Endothelial cell (in vitro differentiated cells): ENCODE data around the gene RAB11A. TPM values are rescaled to one million over a fixed set of nuclear protein-coding genes. Genes with fewer than 3 reads are reported as not detected.

Experiments used
- DNase-seq: peaks from one replicate; pipeline ENCODE4 v3.0.0; 2021; ENCODE audit warnings: low spot score
- H3K27ac Mint-ChIP-seq: one replicate; pipeline ENCODE4 v1.8.0; 2021; ENCODE audit warnings: mixed read lengths, inconsistent platforms; ENCODE audit not compliant: unreplicated experiment
- H3K27me3 Mint-ChIP-seq: one replicate; pipeline ENCODE4 v1.8.0; 2021; ENCODE audit warnings: mild to moderate bottlenecking, moderate library complexity, mixed read lengths, inconsistent platforms; ENCODE audit not compliant: unreplicated experiment
- H3K36me3 Mint-ChIP-seq: one replicate; pipeline ENCODE4 v1.8.0; 2021; ENCODE audit warnings: mild to moderate bottlenecking, low read depth, mixed read lengths, inconsistent platforms; ENCODE audit not compliant: unreplicated experiment
- H3K4me1 Mint-ChIP-seq: one replicate; pipeline ENCODE4 v1.8.0; 2021; ENCODE audit warnings: mild to moderate bottlenecking, mixed read lengths, inconsistent platforms; ENCODE audit not compliant: unreplicated experiment
- H3K4me3 Mint-ChIP-seq: one replicate; pipeline ENCODE4 v1.8.0; 2021; ENCODE audit warnings: mild to moderate bottlenecking, mixed read lengths, inconsistent platforms; ENCODE audit not compliant: unreplicated experiment
- H3K9me3 Mint-ChIP-seq: one replicate; pipeline ENCODE4 v1.8.0; 2021; ENCODE audit warnings: mixed read lengths, inconsistent platforms; ENCODE audit not compliant: unreplicated experiment
- CTCF ChIP-seq: fragments of 200-600 bp; sonication (generic); IDR thresholded peaks from one replicate; pipeline ENCODE4 v1.5.0; 2021; ENCODE audit warnings: antibody characterized with exemption; ENCODE audit not compliant: unreplicated experiment
- total RNA-seq: library from RNA; stranded (reverse); fragmentation: NEBNext Ultra II Directional; extraction: Animal tissue kit (Norgen Biotek cat#: 25700); gene quantifications from one replicate; pipeline ENCODE4 v1.2.1, GENCODE V29; 2021; ENCODE audit not compliant: unreplicated experiment

The RAB11A gene
- total RNA-seq, 1 donor from 2014 or later, result 482 TPM

GRCh38 chr15:65937476-65937875 is 68.2 kb downstream of the RAB11A start:
- Mint-ChIP-seq H3K9me3 (no peaks in the 10 kb centered on the region), H3K4me1 (no peaks in the 10 kb centered on the region), H3K27ac (no peak overlapping the region), H3K27me3 (peaks cover 3% of the 10 kb centered on the region), H3K36me3 (no peaks in the 10 kb centered on the region), H3K4me3 (no peak overlapping the region)
- DNase-seq, result no peak
- no peak for TF ChIP-seq CTCF

- TF ChIP-seq CTCF, result no peak
- no peak for DNase-seq
- Mint-ChIP-seq H3K27me3 (peaks cover 3% of the 10 kb centered on the region), H3K36me3 (no peaks in the 10 kb centered on the region), H3K4me1 (no peaks in the 10 kb centered on the region), H3K27ac (no peak overlapping the region), H3K4me3 (no peak overlapping the region), H3K9me3 (no peaks in the 10 kb centered on the region)
Measured at GRCh38 chr15:65938604-65939003, 69.3 kb downstream of the RAB11A start.

GRCh38 chr15:65939901-65940617 is 70.8 kb downstream of the RAB11A start:
- Mint-ChIP-seq H3K27ac (no peak overlapping the region), H3K4me3 (no peak overlapping the region), H3K27me3 (peaks cover 5% of the 10 kb centered on the region), H3K4me1 (no peaks in the 10 kb centered on the region), H3K9me3 (no peaks in the 10 kb centered on the region), H3K36me3 (no peaks in the 10 kb centered on the region)
- DNase-seq, result no peak
- no peak for TF ChIP-seq CTCF

GRCh38 chr15:65940618-65940909 is 71.3 kb downstream of the RAB11A start:
- no peaks in the 10 kb centered on the region for H3K9me3 Mint-ChIP-seq
- peaks cover 5% of the 10 kb centered on the region for H3K27me3 Mint-ChIP-seq
- H3K4me1 Mint-ChIP-seq, result no peaks in the 10 kb centered on the region
- TF ChIP-seq CTCF, result no peak
- H3K4me3 Mint-ChIP-seq, result no peak overlapping the region
- no peaks in the 10 kb centered on the region for H3K36me3 Mint-ChIP-seq
- H3K27ac Mint-ChIP-seq, result no peak overlapping the region
- DNase-seq, result no peak

Other genes starting within 250 kb of the RAB11A start
- 20.7 TPM for gene SLC24A1, start 247.6 kb upstream of the RAB11A start, total RNA-seq
- 17.1 TPM for gene DENND4A, start 77.2 kb upstream of the RAB11A start, total RNA-seq